Hepatocyte (in vitro differentiated cells): ENCODE results near the gene MLYCD.

Experiments used
- CTCF ChIP-seq: fragments of 200-600 bp; sonication (generic); IDR thresholded peaks from 2 replicates; pipeline ENCODE4 v1.5.1; 2016; ENCODE audit warnings: antibody characterized with exemption, mild to moderate bottlenecking; ENCODE audit not compliant: poor library complexity
- EZH2 ChIP-seq: fragments of 200-600 bp; sonication (generic); IDR thresholded peaks from 2 replicates; pipeline ENCODE4 v1.6.1; 2016; ENCODE audit warnings: antibody characterized with exemption, mild to moderate bottlenecking, borderline replicate concordance

GRCh38 chr16:83923581-83924365 is 24.9 kb downstream of the MLYCD start:
- TF ChIP-seq EZH2: no peak
- TF ChIP-seq CTCF: no peak
